Hippocampal formation (tissue), 2 donors: ENCODE measurements around the gene TNFAIP3.
"Not testable (repeated sequence)": the region's sequence is repeated elsewhere in the genome, so short reads cannot be mapped to it uniquely, and the experiment has no call there.

ENCODE experiments used
- DNase-seq, 2 donors: peaks; one replicate each; lab custom pipeline; 2025; lab: John Stamatoyannopoulos, UW

Gene TNFAIP3

GRCh38 chr6:137844773-137845172 lies 22.3 kb upstream of the TNFAIP3 start:
- DNase-seq = not testable (repeated sequence)

GRCh38 chr6:137845460-137845859 lies 21.6 kb upstream of the TNFAIP3 start:
- no peak for DNase-seq

- no peak for DNase-seq
These were observed 20.8 kb upstream of the TNFAIP3 start for GRCh38 chr6:137846274-137846673.

- peak; percentile 42 to 54 for DNase-seq
These were observed 20.2 kb upstream of the TNFAIP3 start for GRCh38 chr6:137846772-137847313.

- no peak for DNase-seq
These were observed 19.3 kb upstream of the TNFAIP3 start for GRCh38 chr6:137847748-137848147.

DNA sequence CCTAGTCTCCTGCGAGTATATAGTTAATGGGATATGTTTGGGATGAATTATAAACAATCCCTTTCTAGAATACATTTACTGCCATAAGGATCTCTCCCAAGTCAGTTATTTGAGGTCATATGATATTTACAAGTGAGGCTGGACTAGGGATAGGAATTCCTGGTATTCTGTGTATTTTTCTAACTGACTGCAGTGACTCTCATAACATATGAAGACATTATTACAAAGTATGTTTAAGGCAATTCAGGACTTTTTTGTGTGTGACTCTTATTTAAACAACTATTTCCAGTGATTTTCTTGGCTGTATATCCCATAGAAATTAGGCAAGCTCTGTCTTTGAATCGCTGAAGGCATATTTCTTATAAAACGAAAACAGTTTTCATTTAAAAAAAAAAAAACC lies 18.4 kb upstream of the TNFAIP3 start:
- no peak for DNase-seq

DNA sequence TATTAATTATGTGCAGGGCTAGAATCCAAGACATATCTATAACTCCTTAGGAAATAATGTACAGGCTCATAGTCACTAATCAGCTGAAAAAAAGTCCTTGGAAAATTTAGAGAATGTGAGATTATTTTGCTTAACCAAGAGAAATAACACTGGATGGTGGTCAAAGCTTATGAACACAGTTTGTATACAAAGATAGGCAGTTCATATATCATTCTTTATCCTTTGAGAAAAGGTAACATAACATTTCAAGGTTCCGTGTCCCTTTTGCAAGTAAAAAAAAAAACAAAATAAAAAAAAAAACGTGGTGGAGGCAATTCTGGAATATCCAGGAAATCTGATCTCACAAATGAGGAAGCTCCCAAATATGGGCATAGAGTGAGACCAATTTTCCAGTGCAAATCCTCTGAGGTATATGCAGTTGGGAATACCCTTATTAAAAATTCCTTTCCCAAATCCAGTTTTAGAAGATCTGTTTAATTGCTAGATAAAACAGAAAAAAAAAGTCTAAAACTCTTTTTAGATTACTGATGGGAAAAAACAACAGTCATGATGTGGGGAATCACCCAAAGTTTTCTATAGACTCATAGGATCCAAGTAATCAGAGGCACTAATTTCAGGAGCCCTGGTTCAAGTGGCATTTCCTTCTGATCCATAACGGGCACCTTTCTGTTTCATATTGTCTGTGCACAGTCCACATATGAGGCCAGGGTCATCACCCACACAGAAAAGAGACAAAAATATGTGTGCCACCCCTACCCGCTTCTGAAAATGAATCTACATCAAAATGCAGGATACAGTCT lies 17.7 kb upstream of the TNFAIP3 start:
- DNase-seq = no peak

DNA sequence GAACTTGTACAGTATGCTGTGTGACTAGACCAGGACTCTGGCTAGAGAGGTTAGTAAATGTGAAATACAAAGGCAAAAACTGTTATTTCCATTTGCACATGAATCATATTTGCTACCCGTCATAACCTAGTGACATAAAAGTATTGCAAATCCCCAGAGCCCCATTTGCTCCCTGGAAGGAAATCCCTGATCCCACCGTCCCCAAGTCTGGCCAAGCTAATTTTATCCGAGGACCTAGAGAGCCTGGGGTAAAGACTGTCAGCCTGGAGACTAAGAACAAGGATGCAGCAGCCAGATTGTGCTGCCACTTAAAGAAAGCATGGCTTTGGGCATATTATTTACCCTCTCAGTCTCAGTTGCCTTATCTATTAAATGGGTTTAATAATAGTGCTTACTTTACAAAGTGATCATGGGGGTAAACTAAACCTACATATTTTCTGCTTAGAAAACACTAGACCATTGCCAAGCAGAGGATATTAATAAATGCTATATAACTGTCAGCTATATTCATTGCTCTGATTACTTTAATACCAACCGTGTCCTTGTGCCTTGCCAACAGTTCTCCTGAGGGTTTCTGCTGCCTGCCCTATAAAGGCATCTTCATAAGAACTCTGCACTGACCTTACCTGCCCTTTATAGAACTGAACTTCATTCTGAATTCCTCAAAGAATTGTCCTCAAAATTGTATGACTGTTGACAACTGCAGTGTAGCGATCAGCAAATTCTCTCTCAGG lies 16.9 kb upstream of the TNFAIP3 start:
- no peak for DNase-seq

- no peak for DNase-seq
These were observed 16.1 kb upstream of the TNFAIP3 start for GRCh38 chr6:137850816-137851602.

GRCh38 chr6:137851669-137852068 lies 15.4 kb upstream of the TNFAIP3 start:
- no peak for DNase-seq

GRCh38 chr6:137852346-137852745 lies 14.7 kb upstream of the TNFAIP3 start:
- DNase-seq = no peak

DNA sequence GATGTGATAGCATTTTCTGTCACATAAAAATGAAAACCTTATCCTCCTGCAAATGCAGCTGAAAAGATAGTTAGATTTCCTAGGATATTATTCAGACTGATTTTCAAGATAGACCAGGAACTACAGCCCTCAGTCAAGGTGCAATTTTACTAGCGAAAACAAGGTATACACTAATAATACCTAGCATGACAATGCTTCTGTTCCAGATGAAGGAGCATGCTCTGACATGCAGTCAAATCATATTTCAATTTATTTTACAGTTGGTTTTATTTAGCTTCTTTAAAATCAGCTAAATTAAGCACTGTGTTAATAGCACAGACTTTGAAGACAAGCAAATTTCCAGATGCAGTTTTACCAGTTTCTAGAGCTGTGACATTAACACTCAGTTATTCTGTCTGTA lies 14.2 kb upstream of the TNFAIP3 start:
- no peak for DNase-seq

- no peak for DNase-seq
These were observed 13.4 kb upstream of the TNFAIP3 start for GRCh38 chr6:137853569-137854213.

GRCh38 chr6:137856138-137856898 lies 10.7 kb upstream of the TNFAIP3 start:
- no peak for DNase-seq

GRCh38 chr6:137859025-137859424 lies 8.0 kb upstream of the TNFAIP3 start:
- DNase-seq = no peak

- no peak for DNase-seq
These were observed 6.6 kb upstream of the TNFAIP3 start for GRCh38 chr6:137860394-137861005.

DNA sequence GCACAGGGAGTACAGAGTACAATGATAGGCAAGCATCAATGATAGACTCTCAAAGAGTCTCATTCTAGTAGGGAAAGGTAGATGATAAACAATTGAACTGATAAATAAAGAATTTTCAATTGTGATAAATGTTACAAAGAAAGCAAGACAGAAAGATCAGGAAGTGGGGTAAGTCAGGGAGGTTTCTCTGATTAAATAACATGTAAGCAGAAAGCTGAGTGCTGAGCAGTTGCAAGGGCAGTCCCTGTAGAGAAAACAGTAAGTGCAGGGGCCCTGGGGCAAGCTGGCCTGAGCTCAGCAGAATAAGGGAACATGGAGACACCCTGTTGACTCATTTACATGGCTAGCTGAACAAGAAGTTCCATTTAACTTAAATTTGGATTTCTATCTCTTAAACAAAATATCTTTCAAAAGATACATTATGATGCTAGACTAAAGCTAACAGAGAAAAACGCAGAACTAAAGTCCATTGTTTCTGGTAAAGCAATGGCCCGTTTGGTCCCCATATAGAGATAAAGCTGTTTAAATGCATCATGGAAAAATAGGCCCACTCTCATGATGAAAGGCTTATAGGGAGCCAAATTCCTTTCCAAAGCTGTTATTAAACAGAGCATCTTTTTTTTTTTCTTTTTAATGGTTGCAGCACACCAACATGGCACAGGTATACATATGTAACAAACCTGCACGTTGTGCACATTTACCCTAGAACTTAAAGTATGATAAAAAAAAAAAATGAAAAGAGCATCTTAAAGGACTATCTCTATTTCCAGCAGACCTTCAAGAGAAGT lies 5.3 kb upstream of the TNFAIP3 start:
- no peak for DNase-seq

DNA sequence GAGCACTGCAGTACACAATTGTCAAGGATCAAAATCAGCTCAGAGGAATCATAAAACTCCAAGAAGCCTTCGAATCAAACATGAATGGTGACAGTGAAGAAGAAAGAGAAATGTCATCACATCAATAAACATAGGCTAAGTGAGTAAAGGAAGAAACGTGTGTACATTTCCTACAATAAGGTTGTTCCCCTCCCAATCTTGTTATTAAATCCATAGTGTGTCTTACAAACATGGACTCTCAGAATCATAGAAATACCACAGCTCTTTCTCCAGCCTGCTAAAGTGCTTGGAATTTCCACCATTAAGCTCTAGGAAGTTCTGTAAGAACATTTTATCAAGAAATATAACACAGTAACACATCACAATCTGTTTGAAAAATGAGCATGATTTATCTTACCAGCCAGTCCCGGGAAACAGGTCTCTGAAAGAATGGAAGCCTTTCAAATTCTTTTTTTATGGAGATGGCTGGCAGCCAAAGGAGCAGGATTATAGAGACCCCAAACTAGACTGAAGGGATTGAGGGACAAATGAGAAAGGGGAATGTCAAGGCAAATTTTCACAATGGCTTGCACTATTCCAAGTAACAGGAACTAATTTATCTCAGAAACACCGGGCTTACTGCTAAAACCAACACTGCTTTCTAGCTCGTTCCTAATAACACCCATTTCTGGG lies 4.5 kb upstream of the TNFAIP3 start:
- DNase-seq = no peak
